Fibroblast of lung (primary cell): ENCODE data around the gene GAB2.

Experiments
- EZH2 ChIP-seq: IDR thresholded peaks from 2 replicates; pipeline ENCODE4 v1.5.1; 2012; ENCODE audit warnings: low read length, control low read depth, mild to moderate bottlenecking; ENCODE audit errors: missing control alignments
- TF ChIP-seq, protein P1 (sequence below), 2 donors: IDR thresholded peaks in 1 of 2; conservative IDR thresholded peaks in 1 of 2; 1 replicate in 1 of 2; 2 replicates in 1 of 2; pipeline ENCODE4 v1.5.1; 2011 to 2012; ENCODE audit warnings: low read length in 2 of 2, control low read depth in 1 of 2, inconsistent platforms in 1 of 2, low read depth in 1 of 2, mild to moderate bottlenecking in 1 of 2

DNA sequence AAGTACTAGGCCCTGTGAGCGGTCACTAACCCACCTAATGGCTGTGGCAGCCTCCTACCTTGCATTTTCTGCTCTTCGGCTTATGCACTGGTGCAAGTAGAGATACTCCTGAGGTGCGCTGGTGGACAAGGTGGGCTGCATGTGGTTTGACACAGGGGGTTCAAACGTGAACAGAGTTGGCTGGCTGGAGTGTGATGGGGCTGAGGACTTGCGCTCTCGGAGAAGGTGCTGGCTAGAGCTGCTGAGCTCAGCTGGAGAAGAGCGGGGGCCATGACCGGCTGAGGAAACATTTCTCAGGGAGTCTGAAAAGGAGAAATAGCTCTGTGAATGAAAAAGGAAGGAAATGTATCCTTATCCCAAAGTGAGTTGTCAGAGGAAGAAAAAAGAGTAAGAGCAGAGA is 167.5 kb downstream of the GAB2 start:
- TF ChIP-seq, protein P1, sequence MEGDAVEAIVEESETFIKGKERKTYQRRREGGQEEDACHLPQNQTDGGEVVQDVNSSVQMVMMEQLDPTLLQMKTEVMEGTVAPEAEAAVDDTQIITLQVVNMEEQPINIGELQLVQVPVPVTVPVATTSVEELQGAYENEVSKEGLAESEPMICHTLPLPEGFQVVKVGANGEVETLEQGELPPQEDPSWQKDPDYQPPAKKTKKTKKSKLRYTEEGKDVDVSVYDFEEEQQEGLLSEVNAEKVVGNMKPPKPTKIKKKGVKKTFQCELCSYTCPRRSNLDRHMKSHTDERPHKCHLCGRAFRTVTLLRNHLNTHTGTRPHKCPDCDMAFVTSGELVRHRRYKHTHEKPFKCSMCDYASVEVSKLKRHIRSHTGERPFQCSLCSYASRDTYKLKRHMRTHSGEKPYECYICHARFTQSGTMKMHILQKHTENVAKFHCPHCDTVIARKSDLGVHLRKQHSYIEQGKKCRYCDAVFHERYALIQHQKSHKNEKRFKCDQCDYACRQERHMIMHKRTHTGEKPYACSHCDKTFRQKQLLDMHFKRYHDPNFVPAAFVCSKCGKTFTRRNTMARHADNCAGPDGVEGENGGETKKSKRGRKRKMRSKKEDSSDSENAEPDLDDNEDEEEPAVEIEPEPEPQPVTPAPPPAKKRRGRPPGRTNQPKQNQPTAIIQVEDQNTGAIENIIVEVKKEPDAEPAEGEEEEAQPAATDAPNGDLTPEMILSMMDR (conservative IDR thresholded peaks at IDR 0.05 in 1 of 2, IDR thresholded peaks at IDR 0.05 in 1 of 2; ENCODE audit: low read depth in 1 of 2, low read length in 2 of 2), result no peak
- TF ChIP-seq EZH2, result no peak
